ENCODE measurements around the gene ACP1. TPM values are rescaled to one million over a fixed set of nuclear protein-coding genes. Genes with fewer than 3 reads are reported as not detected.

Gene ACP1
- total and polyA plus RNA-seq, 10 of the 15 experiments (the other 5 are each of a cell fraction or from before 2014, with no cell fraction given), result 120 to 468 (median 175) TPM

DNA sequence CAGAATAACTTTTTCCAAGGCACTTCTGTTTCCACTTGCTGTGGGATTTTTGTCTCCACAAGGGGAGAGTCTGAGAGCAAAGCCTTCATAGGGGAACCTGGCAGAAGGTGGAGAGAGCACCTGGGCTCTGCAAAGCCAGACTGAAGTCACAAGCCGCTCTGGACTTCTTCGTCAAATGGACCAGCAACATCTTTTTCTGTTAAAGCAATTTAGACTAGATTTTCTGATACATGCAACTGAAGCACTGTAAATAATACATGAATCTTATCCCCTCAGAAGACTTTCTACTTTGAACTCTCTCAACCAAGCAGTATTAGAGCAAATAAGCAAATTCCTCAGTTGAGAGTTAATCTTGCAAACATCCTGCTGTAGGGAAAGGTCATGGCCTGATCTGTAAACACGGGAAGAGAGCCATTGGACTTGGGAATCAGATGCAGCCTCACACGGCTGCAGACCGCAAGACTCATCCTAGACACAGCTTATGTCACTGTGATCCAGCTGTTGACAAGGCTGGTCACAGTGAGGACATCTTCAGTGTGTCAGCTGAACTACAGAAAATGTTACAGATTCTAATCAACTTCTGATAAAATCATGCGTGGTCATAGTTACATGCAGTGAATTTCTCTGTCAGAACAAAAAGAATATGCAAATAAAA lies 4.1 kb upstream of the ACP1 start (continued):
- no peak for TF ChIP-seq ZNF217 (IDR thresholded peaks at IDR 0.05)
- no peak for TF ChIP-seq HDAC2 (IDR thresholded peaks at IDR 0.05)
- TF ChIP-seq EP300 (IDR thresholded peaks at IDR 0.05; ENCODE audit: borderline replicate concordance in 1 of 2, control insufficient read depth in 1 of 2, low read depth in 2 of 2, low read length in 2 of 2), result no peak
- TF ChIP-seq STAT1 (conservative IDR thresholded peaks at IDR 0.05), result no peak
- TF ChIP-seq CREB1 (IDR thresholded peaks at IDR 0.05; ENCODE audit: low read depth), result no peak
- TF ChIP-seq ETV6 (conservative IDR thresholded peaks at IDR 0.05 in 1 of 2, IDR thresholded peaks at IDR 0.05 in 1 of 2; ENCODE audit: borderline replicate concordance in 1 of 2, low read depth in 1 of 2), result no peak
- TF ChIP-seq JUND (IDR thresholded peaks at IDR 0.05; ENCODE audit: low read depth, low read length), result no peak
- TF ChIP-seq HDGF (IDR thresholded peaks at IDR 0.05), result no peak
- no peak for TF ChIP-seq NR2F1 (conservative IDR thresholded peaks at IDR 0.05)

DNA sequence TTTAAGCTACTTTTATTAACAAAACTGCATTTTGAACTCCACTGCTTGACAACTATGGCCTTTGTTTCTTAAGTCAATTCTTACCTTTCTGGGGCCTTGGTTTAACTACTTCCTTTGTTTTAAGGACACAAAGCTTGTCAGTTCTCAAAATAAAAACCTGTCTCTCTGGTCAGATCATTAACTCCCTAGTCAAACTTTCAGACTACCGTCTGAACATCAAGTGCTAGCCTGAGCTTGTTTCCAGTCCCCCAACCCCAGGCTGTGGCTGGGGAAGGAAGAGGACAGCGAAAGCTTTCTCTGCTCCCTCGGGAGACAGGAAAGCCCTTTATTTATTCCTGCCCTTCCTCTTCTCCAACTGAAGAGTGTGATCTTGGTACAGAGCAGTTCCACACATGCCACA lies 2.6 kb upstream of the ACP1 start:
- 90% methylated on average over 3 of the region's 3 CpGs for WGBS (ENCODE audit: insufficient coverage, insufficient replicate concordance, low lambda C conversion rate, missing lambda C conversion rate)
- no peak overlapping the region for H2AFZ ChIP-seq (ENCODE audit: control insufficient read depth, low read depth, low read length)
- intact Hi-C loops (cut with micrococcal nuclease; ENCODE audit: unreplicated experiment), result no loop called here
- H3K27ac ChIP-seq (ENCODE audit: control insufficient read depth, insufficient read depth), result no peak overlapping the region
- H3K9ac ChIP-seq (ENCODE audit: control insufficient read depth, insufficient read depth, low read length), result no peak overlapping the region
- ATAC-seq (no peak), FAIRE-seq (no peak), DNase-seq (ENCODE audit: low read depth, low spot score) (no peak)
- ChIA-PET RAD21 (ENCODE audit: unreplicated experiment) (interaction anchor here (1.0 to 1.2 kb wide), 2 partner anchors 12 to 28 kb away, joined by 3 to 4 read pairs; no protein-coding TSS in a partner anchor), CTCF (interaction anchor here (1.5 to 1.6 kb wide), 4 partner anchors 11 to 28 kb away, joined by 3 to 9 read pairs (median 5); no protein-coding TSS in a partner anchor), POLR2A (no interaction called here), SMC1A (ENCODE audit: uncharacterized antibody, unreplicated experiment) (interaction anchor here (0.8 to 1.9 kb wide), 4 partner anchors 12 to 63 kb away, joined by 3 to 5 read pairs (median 4); no protein-coding TSS in a partner anchor)
- no peak for TF ChIP-seq CBX3 (IDR thresholded peaks at IDR 0.05; ENCODE audit: borderline replicate concordance, low read depth)
- no peak for TF ChIP-seq SUZ12 (IDR thresholded peaks at IDR 0.05; ENCODE audit: unreplicated experiment)
- TF ChIP-seq, protein P1, sequence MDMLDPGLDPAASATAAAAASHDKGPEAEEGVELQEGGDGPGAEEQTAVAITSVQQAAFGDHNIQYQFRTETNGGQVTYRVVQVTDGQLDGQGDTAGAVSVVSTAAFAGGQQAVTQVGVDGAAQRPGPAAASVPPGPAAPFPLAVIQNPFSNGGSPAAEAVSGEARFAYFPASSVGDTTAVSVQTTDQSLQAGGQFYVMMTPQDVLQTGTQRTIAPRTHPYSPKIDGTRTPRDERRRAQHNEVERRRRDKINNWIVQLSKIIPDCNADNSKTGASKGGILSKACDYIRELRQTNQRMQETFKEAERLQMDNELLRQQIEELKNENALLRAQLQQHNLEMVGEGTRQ (IDR thresholded peaks at IDR 0.05; ENCODE audit: borderline replicate concordance, low read depth, low read length), result no peak
- no peaks in the 10 kb centered on the region for H4K20me1 ChIP-seq (ENCODE audit: control insufficient read depth, insufficient read depth)
- no peaks in the 10 kb centered on the region for H3K27me3 ChIP-seq (replicated peaks in 1 of 2; ENCODE audit: control insufficient read depth in 2 of 2, insufficient read depth in 2 of 2, low read length in 1 of 2)
- no peaks in the 10 kb centered on the region for H3K36me3 ChIP-seq (ENCODE audit: control insufficient read depth in 2 of 2, insufficient read depth in 2 of 2, low read length in 1 of 2)
- no peaks in the 10 kb centered on the region; the same call in 1 of the 2 replicates for H3K4me1 ChIP-seq (ENCODE audit: control insufficient read depth, insufficient read depth, low read length)
- H3K4me2 ChIP-seq (ENCODE audit: control insufficient read depth, insufficient read depth), result no peak overlapping the region
- peaks cover 25% of the 10 kb centered on the region for H3K79me2 ChIP-seq (ENCODE audit: control insufficient read depth, insufficient read depth, low read length)
- no peak overlapping the region for H3K4me3 ChIP-seq
- H3K9me3 ChIP-seq (replicated peaks; ENCODE audit: control insufficient read depth, insufficient read depth, low read length), result peaks cover 6% of the 10 kb centered on the region; the same call in 1 of the 3 replicates
- in situ Hi-C loops (cut with MboI), result no loop called here
- BruUV-seq (replicated peaks), result no TSS peak
